Measurements from ENCODE around the gene LIPT1. TPM values are rescaled to one million over a fixed set of nuclear protein-coding genes. Genes with fewer than 3 reads are reported as not detected.

The LIPT1 gene
- 4.7 and 7.8 TPM in 2 replicates for total RNA-seq

DNA sequence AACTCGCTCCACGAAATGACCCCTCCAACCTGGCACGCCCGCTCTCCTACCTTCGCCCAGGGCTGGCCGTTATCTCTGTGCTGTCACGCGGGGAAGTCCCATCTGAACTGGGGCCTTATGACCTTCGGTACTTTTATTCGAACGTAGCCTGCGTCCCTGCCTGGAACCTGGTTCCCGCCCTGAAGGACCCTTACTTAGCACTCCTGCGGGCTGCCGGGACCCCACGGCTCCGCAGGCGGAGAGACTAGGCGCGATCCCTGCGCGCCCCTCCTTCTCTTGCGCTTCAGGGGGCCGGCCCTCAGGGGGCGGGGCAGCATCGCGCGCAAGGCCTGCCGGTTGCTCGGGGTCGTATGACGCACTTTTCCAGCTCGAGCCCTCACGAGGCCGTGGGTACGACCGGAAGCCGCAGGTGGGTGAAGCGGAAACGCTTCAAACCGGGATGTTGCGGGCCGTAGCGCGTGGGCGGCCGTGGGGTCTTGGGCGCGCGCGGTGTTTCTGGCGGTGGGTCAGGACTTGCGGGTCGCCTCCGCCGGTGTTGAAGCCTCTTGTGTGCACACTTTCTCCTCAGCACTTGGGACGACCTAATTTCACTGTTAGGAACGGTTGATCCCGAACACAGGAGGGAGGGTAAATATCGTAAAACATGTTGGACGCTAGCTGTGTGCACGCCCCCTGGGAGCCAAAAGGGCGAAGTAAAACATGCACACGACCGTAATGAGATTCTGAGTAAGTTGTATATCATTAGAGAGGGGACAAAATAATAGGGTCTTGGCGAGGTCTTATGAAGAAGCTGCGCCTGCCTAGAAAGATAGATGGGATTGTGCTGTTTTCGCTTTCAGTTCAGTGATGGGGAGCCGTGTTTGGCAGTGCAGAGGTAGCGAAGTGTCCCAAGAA is at the start of gene LIPT1, which contains the start of gene TSGA10:
Gene LIPT1 (plus strand): TSS at position 325 of the 894 bp plus-strand sequence. CDS start 6,991 bp downstream, outside the sequence.
Gene TSGA10 (minus strand): TSS at position 300 of the 894 bp plus-strand sequence. CDS start 45,503 bp downstream, outside the sequence.

GRCh38 chr2:99141110-99142108 is 13.4 kb upstream of the LIPT1 start, which contains the start of gene C2orf15:
C2orf15 (plus strand) TSS chr2:99141707; CDS start chr2:99150559, 8,852 bp downstream.

DNA sequence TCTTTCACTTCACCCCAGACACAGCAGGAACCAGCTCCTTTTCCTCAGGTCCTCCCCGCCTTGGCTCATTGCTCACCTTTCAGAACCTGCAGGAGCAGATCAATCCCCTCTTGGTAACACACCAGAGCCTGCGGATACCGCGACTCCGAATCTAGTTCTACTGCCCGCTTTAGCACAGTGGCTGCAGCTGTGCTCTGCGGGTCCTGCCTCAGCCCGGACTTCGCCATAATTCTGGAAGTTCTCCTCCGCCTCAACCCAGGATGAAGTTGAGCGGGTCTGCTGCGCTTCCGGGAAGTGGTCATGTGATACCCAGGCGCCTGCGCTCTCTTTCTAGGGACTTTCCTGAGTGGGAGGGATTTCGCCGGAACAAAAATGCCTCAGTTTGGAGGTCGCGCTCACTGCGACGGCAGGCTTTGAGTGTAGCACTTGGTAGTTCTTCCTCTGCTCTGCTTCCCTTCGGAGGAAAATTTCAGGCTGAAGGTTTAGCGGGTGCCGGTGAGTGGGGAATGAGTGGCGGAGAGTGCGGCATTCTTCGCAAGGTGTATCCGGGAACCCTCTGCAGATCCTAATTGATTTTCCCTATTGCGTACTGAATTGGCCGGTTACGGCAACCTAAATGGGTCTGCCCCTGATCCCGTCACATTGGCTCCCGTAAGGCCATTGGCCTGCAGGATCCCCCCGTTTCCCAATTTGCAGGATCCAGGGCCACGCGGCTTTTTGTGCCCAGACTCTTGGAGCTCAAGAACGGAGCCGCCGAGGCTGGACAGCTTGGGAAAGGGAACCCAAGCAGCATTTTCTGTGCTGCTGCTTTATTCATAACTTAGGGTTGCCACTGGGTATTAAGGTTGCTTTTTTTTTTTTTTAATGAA is 26.2 kb downstream of the LIPT1 start, which contains the start of the genes MITD1 and MRPL30:
Gene MITD1 (minus strand): TSS at position 304 of the 869 bp plus-strand sequence. CDS start 77 bp downstream, at position 227.
Gene MRPL30 (plus strand): TSS at position 430 of the 869 bp plus-strand sequence. CDS start 5,020 bp downstream, outside the sequence.

Small RNA genes lying within 50 kb of the gene (small RNA-seq; reads per million reads assigned to genes)
- gene AC092587.1, result not detected

Other genes with a start within 250 kb of the LIPT1 start
- 4.1 and 12.2 TPM in 2 replicates for gene CRACDL, start 218.7 kb upstream of the LIPT1 start, total RNA-seq
- gene C2orf15, start 13.3 kb upstream of the LIPT1 start, total RNA-seq, result 0.14 TPM in 1 of 2 replicates, not detected in the other
- 1.3 and 2.7 TPM in 2 replicates for gene TSGA10, start within 50 bp of the LIPT1 start, total RNA-seq
- gene MITD1, start 26.1 kb downstream of the LIPT1 start, total RNA-seq, result 29.7 and 39.1 TPM in 2 replicates
- 56.0 and 63.3 TPM in 2 replicates for gene MRPL30, start 26.2 kb downstream of the LIPT1 start, total RNA-seq
- not detected in 2 replicates for gene LYG2, start 100.7 kb downstream of the LIPT1 start, total RNA-seq
- gene LYG1, start 146.2 kb downstream of the LIPT1 start, total RNA-seq, result 0.27 and 0.57 TPM in 2 replicates
- gene TXNDC9, start 181.4 kb downstream of the LIPT1 start, total RNA-seq, result 133 and 148 TPM in 2 replicates
- gene EIF5B, start 182.4 kb downstream of the LIPT1 start, total RNA-seq, result 50.8 and 56.3 TPM in 2 replicates